HG02840 (cell line): ENCODE results near the gene MED13L.

Experiments used
- ATAC-seq: cut with Tn5 transposase; IDR thresholded peaks from one replicate; pipeline ENCODE4 v1.9.1; 2021; ENCODE audit warnings: mild to moderate bottlenecking, moderate library complexity, moderate number of reproducible peaks; ENCODE audit not compliant: unreplicated experiment, low FRiP score

The MED13L gene

DNA sequence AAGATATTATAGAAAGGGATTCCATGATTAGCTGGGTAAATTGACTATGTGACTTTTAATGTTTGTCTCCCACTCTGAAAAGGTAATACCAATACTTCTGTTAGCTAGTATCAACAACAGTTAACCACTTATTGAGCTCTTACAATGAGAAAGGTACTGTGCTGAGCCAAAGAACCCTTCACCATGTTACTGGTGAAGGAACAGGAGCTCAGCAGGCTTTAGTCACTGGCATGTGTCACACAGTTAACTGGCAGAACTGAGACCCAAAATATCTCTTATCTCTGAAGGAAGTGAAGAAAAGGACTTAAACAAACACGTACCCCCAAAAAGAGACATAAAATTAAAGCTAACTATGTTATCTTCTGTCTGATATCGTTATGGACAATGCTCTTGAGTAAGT lies 170.6 kb downstream of the MED13L start:
- no peak for ATAC-seq

DNA sequence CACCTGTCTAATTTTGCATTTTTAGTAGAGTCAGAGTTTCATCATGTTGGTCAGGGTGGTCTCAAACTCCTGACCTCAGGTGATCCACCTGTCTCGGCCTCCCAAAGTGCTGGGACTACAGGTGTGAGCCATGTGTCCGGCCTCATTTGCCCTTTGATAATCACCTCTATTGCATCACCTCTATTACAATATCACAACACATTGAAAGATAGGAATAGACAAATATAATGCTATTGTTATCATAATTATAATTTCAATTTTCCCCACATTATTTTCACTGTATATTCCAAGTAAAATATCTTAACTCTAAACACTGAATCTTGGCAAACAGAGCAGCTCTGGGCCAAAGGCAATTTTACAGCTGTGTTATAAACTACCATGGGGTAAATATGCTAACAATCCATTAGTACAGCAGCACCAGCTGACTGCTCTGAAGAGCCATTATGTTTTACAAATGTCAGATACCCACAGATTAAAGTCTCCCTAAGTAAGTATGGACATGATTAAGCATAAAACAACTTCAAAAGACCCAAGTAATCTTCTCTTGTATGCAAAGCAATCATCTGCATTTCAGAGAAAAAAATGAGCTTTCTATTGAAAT lies 173.2 kb downstream of the MED13L start:
- ATAC-seq = no peak

DNA sequence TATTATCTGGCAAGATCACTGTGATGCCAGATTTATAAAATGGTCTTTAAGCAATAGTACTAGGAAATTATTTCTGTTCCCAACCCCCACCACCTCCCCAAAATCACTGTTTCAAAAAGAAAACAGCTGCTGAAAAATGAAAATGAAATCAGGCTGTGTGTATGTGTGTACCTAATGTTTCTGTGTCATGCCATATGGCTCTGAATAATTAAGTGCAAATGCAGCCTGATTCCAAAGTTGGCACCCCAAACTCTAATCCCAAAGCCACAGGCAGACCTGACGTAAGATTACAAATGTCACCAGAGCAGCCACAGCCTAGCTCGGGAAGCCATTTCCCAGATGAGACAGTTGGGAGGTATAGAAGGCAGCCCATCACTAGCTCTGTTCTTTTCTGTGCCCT lies 175.5 kb downstream of the MED13L start:
- no peak for ATAC-seq

DNA sequence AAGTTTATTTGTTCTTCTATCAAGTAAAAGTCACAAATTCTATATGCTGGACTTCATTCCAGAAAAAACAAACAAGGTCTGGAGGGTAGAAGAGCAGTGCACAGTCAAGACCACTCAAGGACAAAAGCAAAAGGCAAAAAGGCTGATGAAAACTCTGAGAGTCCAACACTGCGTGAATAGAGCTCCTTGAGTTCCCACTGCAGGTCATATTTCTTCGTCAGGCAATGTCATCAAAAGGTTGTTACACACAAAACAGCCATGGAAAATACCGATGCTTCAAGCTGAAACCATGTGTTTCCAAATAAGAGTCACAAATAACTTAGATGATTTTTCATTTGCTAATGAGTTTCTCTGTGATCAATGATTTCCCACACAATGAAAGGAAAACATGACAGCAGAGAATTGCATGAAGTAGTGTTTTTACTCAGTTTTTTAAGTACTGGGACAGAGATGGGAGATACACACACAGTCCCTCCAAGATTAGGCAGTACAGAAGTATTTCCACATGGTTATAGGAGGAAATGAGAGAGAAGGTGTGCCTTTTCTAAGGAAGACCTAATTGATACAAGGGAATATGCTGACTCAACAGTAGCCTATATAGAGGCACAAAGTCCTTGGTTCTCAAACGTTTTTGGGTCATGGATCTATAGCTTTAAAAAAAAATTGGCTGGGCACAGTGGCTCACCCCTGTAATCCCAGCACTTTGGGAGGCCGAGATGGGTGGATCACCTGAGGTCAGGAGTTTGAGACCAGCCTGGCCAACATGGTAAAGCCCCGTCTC lies 177.7 kb downstream of the MED13L start:
- no peak for ATAC-seq

DNA sequence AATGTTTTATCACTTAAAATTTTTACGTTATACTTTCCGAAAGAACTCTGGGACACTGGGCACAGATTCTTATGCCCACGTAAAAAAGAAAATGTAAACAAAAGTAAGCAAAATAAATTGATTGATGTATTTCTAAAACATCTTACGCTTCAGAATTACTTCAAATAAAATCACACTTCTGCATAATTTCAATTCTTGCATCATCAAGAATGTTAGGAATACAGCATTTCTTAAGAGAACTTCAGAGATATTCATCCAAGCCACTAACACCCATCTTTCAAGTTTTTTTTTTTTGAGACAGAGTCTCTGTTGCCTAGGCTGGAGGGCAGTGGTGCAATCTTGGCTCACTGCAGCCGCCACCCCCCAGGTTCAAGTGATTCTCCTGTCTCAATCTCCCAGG lies 180.6 kb downstream of the MED13L start:
- no peak for ATAC-seq

DNA sequence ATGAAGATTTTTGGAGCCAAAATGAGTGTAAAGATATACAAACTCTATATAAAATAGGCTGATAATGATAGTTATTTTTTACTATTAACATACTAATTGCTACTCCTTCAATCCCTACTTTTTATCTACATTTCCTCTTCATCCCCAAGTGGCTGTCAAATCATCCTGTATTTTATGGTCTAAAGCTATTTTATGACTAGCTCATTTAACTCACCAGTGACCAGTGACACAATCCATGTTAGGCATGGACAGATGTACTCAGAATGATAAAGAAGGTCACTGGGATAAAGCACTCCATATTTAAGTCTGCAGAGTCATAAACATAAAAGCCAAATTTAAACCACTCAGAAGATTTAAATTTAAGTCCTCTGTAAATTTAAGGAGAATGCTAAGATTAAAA lies 183.0 kb downstream of the MED13L start:
- no peak for ATAC-seq

DNA sequence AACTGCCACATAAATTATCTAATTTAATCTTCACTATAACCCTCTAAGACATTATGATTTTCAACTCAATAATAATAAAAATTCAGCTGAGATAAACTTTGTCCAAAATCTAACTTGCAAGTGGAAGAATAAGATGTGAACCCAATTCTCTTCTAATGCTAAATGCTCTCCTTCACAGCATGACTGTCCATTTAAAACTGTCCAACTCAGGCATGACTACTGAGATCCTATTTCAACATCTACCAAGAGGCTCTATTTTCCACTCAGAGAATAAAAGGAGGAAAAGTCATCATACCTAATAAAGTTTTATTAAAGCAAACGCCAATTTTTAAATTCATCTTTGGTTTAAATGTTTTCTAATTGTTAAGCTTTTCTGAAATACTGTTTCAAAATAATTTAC lies 183.6 kb downstream of the MED13L start:
- ATAC-seq = no peak

DNA sequence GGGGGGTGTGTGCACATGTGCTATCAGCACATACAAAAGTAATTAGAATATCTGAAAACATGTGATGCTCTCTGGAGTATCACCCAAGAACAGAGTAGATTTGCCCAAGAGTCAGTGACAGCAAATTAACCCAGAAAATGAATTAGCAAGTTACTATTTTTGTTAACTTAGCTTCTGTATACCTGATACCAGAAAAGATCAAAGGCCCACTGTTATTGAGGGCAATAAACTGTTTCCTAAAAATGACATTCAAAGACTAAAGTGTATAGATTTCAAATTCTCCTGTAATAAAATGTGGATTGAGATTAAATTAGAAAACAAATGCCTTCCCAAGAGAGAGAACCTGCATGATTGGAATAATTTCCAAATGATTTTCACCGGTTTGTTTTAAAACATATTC lies 184.7 kb downstream of the MED13L start:
- ATAC-seq = no peak

DNA sequence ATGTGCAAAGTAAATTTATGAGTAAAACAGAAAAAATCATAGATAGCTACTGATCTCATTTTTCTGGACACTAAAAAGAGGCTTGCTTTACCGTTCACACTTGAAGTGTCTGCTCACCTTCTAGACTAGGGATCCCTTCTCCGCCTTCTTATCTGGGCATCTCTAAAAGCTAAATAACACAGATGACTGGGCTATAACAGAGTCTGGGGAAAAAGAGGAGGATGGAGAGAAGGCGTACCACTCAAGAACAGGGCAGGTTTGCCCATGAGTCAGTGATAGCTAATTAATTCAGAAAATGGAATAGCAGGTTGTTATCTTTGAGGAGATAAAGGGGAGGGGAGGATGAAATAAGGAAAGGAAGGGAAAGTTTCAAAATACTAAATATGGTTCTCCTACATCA lies 185.3 kb downstream of the MED13L start:
- ATAC-seq = no peak

DNA sequence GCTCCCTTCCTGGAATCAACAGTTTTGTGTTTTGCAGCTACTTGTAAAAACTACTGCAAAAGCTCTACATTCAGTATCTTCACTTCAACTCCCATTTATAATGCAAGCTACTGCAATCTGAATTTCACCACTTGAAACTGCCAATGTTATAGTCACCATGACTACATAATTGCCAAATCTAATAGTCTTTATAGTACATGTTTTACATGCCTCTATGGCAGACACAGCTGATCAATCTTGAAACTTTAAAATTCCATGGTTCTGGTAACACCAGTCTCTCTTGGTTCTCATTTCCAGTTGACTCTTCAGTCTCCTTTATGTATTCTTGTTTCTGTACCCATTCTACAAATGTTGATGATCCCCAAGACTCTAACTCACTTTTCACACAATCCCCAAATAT lies 185.9 kb downstream of the MED13L start:
- ATAC-seq = no peak

DNA sequence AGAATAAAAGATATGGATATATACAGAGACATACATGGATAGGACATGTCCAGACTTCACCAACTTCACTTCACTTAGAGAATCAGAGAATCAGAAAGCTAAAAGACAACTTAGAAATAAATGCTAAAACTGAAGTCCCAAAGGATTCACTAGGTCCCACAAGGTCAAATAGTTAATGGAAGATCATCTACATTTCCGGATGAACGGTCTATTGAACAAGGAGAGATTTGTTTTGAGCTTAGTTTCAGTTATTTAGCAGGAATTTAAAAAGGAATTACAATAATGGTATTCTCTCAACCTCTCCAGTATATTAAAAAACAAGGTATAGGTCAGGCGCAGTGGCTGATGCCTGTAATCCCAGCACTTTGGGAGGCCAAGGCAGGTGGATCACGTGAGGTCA lies 187.0 kb downstream of the MED13L start:
- no peak for ATAC-seq

DNA sequence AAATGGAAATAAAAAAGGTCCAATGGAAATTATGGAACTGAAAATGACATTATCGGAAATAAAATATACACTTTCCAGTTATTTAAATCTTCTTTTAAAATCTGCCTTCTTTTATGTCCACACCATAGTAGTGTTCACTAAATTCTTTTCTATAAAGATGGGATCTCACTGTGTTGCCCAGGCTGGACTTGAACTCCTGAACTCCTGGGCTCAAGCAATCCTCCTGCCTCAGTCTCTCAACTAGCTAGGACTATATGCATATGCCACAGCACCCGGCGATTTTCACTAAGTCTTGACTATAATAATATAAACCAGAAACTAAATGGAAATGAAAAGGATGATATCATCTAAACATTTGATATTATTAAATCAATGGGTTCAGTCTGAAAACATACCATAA lies 188.4 kb downstream of the MED13L start:
- ATAC-seq = no peak

DNA sequence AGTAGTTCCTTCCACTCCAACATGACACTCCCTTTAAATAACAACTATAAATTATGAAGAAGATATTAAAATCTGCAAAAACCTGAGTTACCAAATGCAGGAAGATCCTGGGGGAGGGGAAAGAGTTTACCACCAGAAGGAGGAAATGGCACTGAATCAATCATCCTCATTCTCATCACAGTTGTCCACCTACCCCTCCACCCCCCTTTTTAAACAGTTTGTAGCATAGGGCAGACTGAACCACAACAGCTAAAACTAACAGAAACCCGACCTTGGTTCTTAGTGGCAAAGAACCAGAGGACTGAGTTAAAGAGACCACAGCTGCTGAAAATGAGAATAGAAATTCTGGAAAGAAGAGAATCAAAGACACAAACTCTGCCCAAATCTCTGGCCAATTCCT lies 189.5 kb downstream of the MED13L start:
- no peak for ATAC-seq

DNA sequence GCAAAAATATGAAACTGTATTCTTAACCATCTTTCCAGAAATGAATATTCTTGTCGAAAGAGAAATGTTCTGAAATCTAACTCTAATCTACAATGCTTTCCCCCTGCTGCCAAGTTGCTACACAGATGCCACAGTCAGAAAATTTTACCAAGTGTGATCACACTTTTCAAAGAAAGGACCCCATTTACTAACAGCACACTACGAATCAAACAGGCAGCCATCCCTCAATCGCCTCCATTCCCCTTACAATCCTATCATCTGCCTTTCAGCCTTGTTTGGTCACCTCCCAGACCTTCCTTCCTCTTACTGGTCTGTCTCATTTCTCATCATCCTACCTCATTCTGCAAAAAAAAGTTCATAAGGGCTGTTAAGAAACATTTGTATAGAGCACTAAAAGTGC lies 190.1 kb downstream of the MED13L start:
- no peak for ATAC-seq

DNA sequence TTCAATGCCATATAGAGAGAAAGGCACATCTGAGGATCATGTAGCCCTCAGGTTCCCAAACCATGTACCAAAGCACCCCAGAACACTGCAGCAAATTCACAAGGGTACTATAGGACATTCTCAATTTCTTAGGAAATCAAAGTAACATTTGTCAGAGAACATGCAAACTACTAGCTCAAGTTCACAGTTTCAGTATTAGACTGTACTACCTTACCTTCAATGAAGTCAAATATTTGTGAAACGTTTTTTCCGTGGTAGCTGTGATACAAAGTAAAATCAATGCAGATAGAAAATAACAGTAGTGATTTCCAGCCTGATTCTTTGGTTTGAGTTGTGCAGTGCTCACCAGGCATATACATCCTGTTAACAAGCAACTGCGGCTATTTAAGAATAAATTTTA lies 197.1 kb downstream of the MED13L start:
- no peak for ATAC-seq

DNA sequence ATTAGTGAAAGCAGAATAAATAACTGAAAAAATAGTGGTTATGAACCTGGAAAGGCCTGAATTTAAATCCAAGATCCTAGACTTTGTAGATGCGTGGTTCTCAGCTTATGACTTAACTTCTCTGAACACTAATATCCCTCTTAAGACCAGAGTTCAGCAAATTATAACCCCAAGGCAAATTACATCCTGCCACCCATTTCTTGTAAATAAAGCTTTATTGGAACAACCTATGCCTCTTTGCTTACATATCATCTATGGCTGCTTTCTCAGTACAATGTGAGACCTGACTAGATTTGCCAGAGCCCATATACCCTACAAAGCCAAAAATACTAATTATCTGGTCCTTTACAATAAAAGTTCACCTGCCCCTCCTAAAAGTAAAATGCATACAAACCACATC lies 199.1 kb downstream of the MED13L start:
- ATAC-seq = no peak

DNA sequence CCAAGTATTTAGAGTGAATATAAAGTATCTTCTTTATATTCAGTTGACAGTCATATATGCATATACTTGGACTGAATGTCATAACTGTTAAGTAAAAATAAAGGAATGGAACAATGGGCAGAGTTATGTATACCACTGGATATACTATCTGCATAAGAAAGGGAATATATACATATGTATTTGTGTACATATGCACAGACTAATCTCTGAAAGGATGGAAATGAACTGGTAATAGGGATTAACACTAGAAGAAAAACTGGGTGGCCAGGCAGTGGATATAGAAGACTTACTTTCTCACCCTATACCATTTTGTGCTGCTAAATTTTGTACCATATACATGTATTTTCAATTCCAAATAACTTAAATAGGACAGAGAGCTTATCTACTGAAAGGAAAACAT lies 200.1 kb downstream of the MED13L start:
- no peak for ATAC-seq

DNA sequence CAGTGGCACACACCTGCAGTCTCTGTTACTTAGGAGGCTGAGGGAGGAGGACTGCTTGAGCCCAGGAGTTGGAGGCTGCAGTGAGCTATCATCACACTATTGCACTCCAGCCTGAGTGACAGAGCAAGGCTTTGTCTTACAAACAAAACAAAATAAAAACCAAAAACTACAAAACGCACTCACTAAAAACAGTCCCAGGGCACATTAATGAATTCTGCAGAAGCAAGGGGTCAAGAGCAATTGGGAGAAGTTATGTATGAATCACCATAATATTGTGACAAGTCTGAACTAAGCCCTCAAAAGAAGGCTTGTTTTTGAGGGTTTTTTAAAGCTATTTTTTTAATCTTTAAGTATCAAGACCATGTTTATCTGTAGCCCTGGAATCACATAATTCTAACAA lies 201.1 kb downstream of the MED13L start:
- no peak for ATAC-seq

DNA sequence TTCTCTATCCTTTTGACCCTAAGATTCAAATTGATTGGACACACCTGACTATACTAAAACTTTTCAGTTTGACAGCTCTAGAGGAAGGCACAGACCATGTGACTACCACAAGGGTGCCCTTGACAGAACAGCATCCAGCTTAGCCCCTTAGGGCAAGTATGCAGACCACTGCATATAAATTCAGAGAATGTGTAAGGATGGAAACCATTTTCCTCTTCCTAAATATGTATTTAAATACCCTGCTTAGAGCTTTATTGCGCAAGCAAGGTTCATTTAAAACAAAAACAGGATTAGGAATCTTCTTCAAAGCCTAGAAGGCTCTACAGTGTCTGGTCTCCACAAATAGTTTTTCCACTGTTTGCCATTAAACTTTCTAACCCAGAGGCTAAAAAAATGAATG lies 202.8 kb downstream of the MED13L start:
- ATAC-seq = no peak

DNA sequence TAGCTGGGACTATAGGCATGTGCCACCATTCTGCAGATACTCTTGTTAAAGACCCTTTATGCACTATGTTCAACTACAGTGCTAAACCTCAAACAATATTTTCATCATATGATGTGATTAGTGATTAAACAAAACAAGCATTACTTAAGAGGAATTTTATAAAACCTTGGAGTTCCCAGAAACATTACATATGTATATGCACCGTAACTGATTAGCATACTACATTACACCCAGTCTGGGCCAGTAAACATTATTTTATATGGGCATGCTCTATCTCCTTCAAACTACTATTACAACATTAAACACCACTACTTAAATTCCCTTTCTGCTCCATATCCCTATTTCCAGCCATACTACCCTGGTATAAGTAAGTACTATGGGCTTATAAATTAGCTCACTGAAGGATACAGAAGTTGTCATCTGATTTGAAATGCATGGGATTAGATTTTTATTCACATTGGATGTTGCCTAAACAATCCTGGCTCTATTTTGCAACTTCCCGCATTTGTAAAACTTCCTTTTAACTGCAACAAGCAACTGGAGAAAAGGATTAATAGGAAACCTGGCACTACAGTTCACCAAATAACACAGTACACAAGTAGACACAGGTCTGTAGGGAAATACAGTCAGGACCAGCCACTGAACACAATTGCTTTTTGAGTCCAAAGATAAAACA lies 205.8 kb downstream of the MED13L start:
- no peak for ATAC-seq

DNA sequence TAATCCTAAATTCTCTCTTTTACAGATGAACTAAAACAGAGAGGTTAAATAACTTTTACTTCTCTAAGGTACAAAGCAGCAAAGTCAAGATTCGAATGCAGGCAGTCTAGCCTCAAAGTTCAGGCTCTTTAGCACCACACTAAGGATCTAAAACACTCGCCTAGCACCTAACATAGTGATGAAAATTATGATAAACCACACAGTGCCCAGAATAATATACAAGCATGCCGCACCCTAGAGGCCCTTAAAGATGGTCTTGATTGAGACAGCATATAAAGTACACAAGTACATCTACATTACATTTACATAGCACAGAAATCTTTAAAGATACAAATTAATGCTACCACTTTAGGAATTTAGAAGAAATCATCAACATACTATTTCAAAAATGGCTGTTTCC lies 207.0 kb downstream of the MED13L start:
- ATAC-seq = no peak

DNA sequence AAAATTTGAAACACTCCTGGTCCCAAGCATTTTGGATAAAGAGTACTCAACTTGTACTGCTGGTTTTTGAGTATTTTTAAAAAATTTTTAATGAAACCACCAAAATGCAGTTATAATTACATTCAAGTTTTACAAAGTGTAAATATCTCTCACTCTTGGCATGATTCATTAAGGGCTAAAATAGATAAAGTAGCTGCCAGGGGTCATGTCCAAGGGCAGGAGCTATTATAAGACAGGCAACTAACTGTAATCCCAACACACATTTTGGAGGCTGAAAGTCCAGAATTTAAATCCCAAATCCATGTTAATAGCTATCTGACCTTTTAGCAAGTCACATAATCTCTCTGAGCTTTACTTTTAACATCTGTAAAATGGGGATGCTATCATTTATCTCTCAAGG lies 207.6 kb downstream of the MED13L start:
- ATAC-seq = no peak
